HG03095 (cell line): ENCODE results near the gene HTT-AS.
"Not testable (repeated sequence)": the region's sequence is repeated elsewhere in the genome, so short reads cannot be mapped to it uniquely, and the experiment has no call there.

ENCODE experiments used
- ATAC-seq: cut with Tn5 transposase; IDR thresholded peaks from one replicate; pipeline ENCODE4 v1.9.1; 2021; ENCODE audit warnings: moderate library complexity; ENCODE audit not compliant: unreplicated experiment

Gene HTT-AS

GRCh38 chr4:3054169-3054759 lies 20.1 kb downstream of the HTT-AS start:
- no peak for ATAC-seq

- not testable (repeated sequence) for ATAC-seq
Measured at GRCh38 chr4:3051141-3051897, 23.0 kb downstream of the HTT-AS start.

GRCh38 chr4:3047464-3048286 lies 26.7 kb downstream of the HTT-AS start:
- ATAC-seq: peak; percentile 93

GRCh38 chr4:3046623-3047022 lies 27.7 kb downstream of the HTT-AS start:
- no peak for ATAC-seq

GRCh38 chr4:3046162-3046561 lies 28.2 kb downstream of the HTT-AS start:
- no peak for ATAC-seq

GRCh38 chr4:3044870-3045819 lies 29.2 kb downstream of the HTT-AS start:
- ATAC-seq: no peak

GRCh38 chr4:3043282-3044020 lies 30.9 kb downstream of the HTT-AS start:
- no peak for ATAC-seq

GRCh38 chr4:3042226-3042625 lies 32.1 kb downstream of the HTT-AS start:
- ATAC-seq: no peak

- ATAC-seq: no peak
Measured at GRCh38 chr4:3041192-3042142, 32.9 kb downstream of the HTT-AS start.

- peak; percentile 51 for ATAC-seq
Measured at GRCh38 chr4:3040452-3041191, 33.7 kb downstream of the HTT-AS start.

- no peak for ATAC-seq
Measured at GRCh38 chr4:3039706-3040366, 34.5 kb downstream of the HTT-AS start.

GRCh38 chr4:3037957-3038461 lies 36.3 kb downstream of the HTT-AS start:
- no peak for ATAC-seq

GRCh38 chr4:3036131-3036952 lies 38.0 kb downstream of the HTT-AS start:
- no peak for ATAC-seq

GRCh38 chr4:3035674-3036073 lies 38.7 kb downstream of the HTT-AS start:
- no peak for ATAC-seq

- no peak for ATAC-seq
Measured at GRCh38 chr4:3035249-3035648, 39.1 kb downstream of the HTT-AS start.

GRCh38 chr4:3034231-3034630 lies 40.1 kb downstream of the HTT-AS start:
- no peak for ATAC-seq
